Measurements from ENCODE around the gene RBMS3.

- TF ChIP-seq CTCF (conservative IDR thresholded peaks at IDR 0.05 in 1 of 2, IDR thresholded peaks at IDR 0.05 in 1 of 2; ENCODE audit: low read depth in 1 of 2, low read length in 2 of 2) (no peak), EZH2 (IDR thresholded peaks at IDR 0.05; ENCODE audit: low read length, missing control alignments) (no peak)
Observed at GRCh38 chr3:29697989-29698388, 417.1 kb downstream of the RBMS3 start.
